SU-DHL-6 (cell line): ENCODE data around the gene TNFRSF25.

Source experiments
- CTCF ChIP-seq: fragments of 200-600 bp; sonication (generic); IDR thresholded peaks from one replicate; pipeline ENCODE4 v1.5.1; 2017; ENCODE audit warnings: antibody characterized with exemption, mild to moderate bottlenecking, low read length, moderate library complexity; ENCODE audit not compliant: insufficient read depth, poor library complexity, severe bottlenecking
- EZH2phosphoT487 ChIP-seq: fragments of 200-600 bp; sonication (generic), shearing (Covaris generic); conservative IDR thresholded peaks from 2 replicates; pipeline ENCODE4 v1.6.1; 2018; ENCODE audit warnings: mild to moderate bottlenecking, antibody characterized with exemption, low read length, moderate library complexity, mixed read lengths

- TF ChIP-seq CTCF = no peak
- TF ChIP-seq EZH2phosphoT487 = no peak
These were observed 25.1 kb upstream of the TNFRSF25 start for GRCh38 chr1:6491081-6491449.
